CD14-positive monocyte (primary cell): ENCODE results near the gene SPARC. TPM values are rescaled to one million over a fixed set of nuclear protein-coding genes. Genes with fewer than 3 reads are reported as not detected.
A peak's percentile ranks its signal among the peaks of the same experiment; 100 is the strongest.

Source experiments
- DNase-seq, 3 donors: peaks; one replicate each; pipeline ENCODE4 v3.0.0-alpha.2; 2011 to 2022
- H2AFZ ChIP-seq: 2 replicates; pipeline ENCODE4 v1.6.0; 2012; ENCODE audit warnings: mild to moderate bottlenecking, low read depth, low read length, inconsistent platforms; ENCODE audit not compliant: insufficient read depth, poor library complexity, severe bottlenecking
- H3K27ac ChIP-seq, 2 donors: 1 replicate in 1 of 2; 2 replicates in 1 of 2; pipeline ENCODE4 v1.5.1; 2012 to 2013; ENCODE audit warnings: low read length in 2 of 2, control low read depth in 1 of 2, inconsistent platforms in 1 of 2, low read depth in 1 of 2, mild to moderate bottlenecking in 1 of 2
- H3K27me3 ChIP-seq, 2 donors: one replicate each; pipeline versions ENCODE4 v1.6.0 to v1.6.1; 2011 to 2013; ENCODE audit warnings: low read length in 2 of 2; ENCODE audit not compliant: control insufficient read depth in 2 of 2, insufficient read depth in 2 of 2
- H3K36me3 ChIP-seq, 2 donors: replicated peaks in 1 of 2; 1 replicate in 1 of 2; 2 replicates in 1 of 2; pipeline versions ENCODE4 v1.5.1 to v1.6.1; 2012 to 2013; ENCODE audit warnings: low read length in 2 of 2, control low read depth in 1 of 2, inconsistent platforms in 1 of 2, mild to moderate bottlenecking in 1 of 2; ENCODE audit not compliant: insufficient read depth in 2 of 2, control insufficient read depth in 1 of 2
- H3K4me1 ChIP-seq, 2 donors: 1 replicate in 1 of 2; 2 replicates in 1 of 2; pipeline versions ENCODE4 v1.5.1 to v1.6.1; 2012 to 2013; ENCODE audit warnings: low read length in 2 of 2, control low read depth in 1 of 2, inconsistent platforms in 1 of 2, mild to moderate bottlenecking in 1 of 2, moderate library complexity in 1 of 2; ENCODE audit not compliant: insufficient read depth in 2 of 2, control insufficient read depth in 1 of 2
- H3K4me2 ChIP-seq: replicated peaks from 2 replicates; pipeline ENCODE3; 2012; ENCODE audit warnings: low read length, moderate library complexity, mild to moderate bottlenecking; ENCODE audit not compliant: poor library complexity, severe bottlenecking; ENCODE audit errors: extremely low read depth
- H3K4me3 ChIP-seq, 3 experiments: fragments of 200-600 bp in 1 of 3; sonication (generic) in 1 of 3; replicated peaks in 1 of 3; 1 replicate in 2 of 3; 2 replicates in 1 of 3; pipeline ENCODE4 v1.5.1; 2011 to 2013; ENCODE audit warnings: low read length in 3 of 3, mild to moderate bottlenecking in 3 of 3, control low read depth in 2 of 3, low read depth in 2 of 3, inconsistent platforms in 1 of 3, moderate library complexity in 1 of 3
- H3K79me2 ChIP-seq: 2 replicates; pipeline ENCODE4 v1.6.0; 2012; ENCODE audit warnings: mild to moderate bottlenecking, control low read depth, inconsistent platforms, low read length, moderate library complexity; ENCODE audit not compliant: insufficient read depth
- H3K9ac ChIP-seq: 2 replicates; pipeline ENCODE4 v1.6.0; 2017; ENCODE audit warnings: low read length, mild to moderate bottlenecking; ENCODE audit not compliant: insufficient read depth, poor library complexity, severe bottlenecking
- H3K9me3 ChIP-seq, 2 donors: replicated peaks in 1 of 2; 1 replicate in 1 of 2; 2 replicates in 1 of 2; pipeline versions ENCODE4 v1.5.1 to v1.6.1; 2012 to 2013; ENCODE audit warnings: low read length in 2 of 2, control low read depth in 1 of 2; ENCODE audit not compliant: control insufficient read depth in 1 of 2, insufficient read depth in 1 of 2
- H4K20me1 ChIP-seq: 2 replicates; pipeline ENCODE4 v1.6.0; 2012; ENCODE audit warnings: mild to moderate bottlenecking, low read length, control low read depth, moderate library complexity; ENCODE audit not compliant: insufficient read depth
- H3K27ac Mint-ChIP-seq, 7 donors: one replicate each; pipeline ENCODE4 v1.8.0; 2020; ENCODE audit warnings: mild to moderate bottlenecking in 7 of 7, mixed read lengths in 7 of 7, moderate library complexity in 6 of 7, inconsistent platforms in 2 of 7
- H3K27me3 Mint-ChIP-seq, 3 donors: one replicate each; pipeline ENCODE4 v1.8.0; 2021 to 2022; ENCODE audit warnings: low read depth in 3 of 3, mild to moderate bottlenecking in 3 of 3, mixed read lengths in 3 of 3, moderate library complexity in 3 of 3, inconsistent platforms in 1 of 3
- H3K36me3 Mint-ChIP-seq, 2 donors: one replicate each; pipeline ENCODE4 v1.8.0; 2020; ENCODE audit warnings: mixed read lengths in 2 of 2, inconsistent platforms in 1 of 2, mild to moderate bottlenecking in 1 of 2
- H3K4me1 Mint-ChIP-seq: one replicate; pipeline ENCODE4 v1.8.0; 2020; ENCODE audit warnings: mild to moderate bottlenecking, mixed read lengths
- H3K4me3 Mint-ChIP-seq, 2 donors: one replicate each; pipeline ENCODE4 v1.8.0; 2020; ENCODE audit warnings: mild to moderate bottlenecking in 2 of 2, mixed read lengths in 2 of 2, moderate library complexity in 1 of 2
- H3K9me3 Mint-ChIP-seq, 7 donors: one replicate each; pipeline ENCODE4 v1.8.0; 2020 to 2022; ENCODE audit warnings: mixed read lengths in 7 of 7, mild to moderate bottlenecking in 6 of 7, moderate library complexity in 6 of 7, inconsistent platforms in 2 of 7
- CTCF ChIP-seq: fragments of 200-600 bp; IDR thresholded peaks from one replicate; pipeline ENCODE4 v1.8.0; 2022; ENCODE audit warnings: antibody characterized with exemption, mild to moderate bottlenecking
- WGBS: methylation state at CpG from one replicate; pipeline ENCODE4 v1.1.5; 2013; ENCODE audit warnings: missing lambda C conversion rate; ENCODE audit not compliant: insufficient coverage; 5-methylcytosine and 5-hydroxymethylcytosine counted together
- intact Hi-C, 2 donors: fragments of 100-400 bp; cut with micrococcal nuclease; formaldehyde crosslinking; loops; one replicate each; pipeline versions ENCODE4 v1.15.0 to v1.15.1; 2023
- polyA plus RNA-seq, 3 donors: library from polyadenylated mRNA; depleted of rRNA in 1 of 3; unstranded in 2 of 3; stranded (reverse) in 1 of 3; fragments of 300-500 nt in 2 of 3; fragments of >200 nt in 1 of 3; fragmentation: Illumina TruSeq in 2 of 3; gene quantifications; 1 replicate in 2 of 3; 2 replicates in 1 of 3; pipeline ENCODE4 v1.2.3, GENCODE V29; 2012 to 2021

SPARC gene
- polyA plus RNA-seq, 3 donors = 3.0 to 19.7 (median 10.7) TPM

- H4K20me1 ChIP-seq = no peaks in the 10 kb centered on the region
- 43% methylated on average over 8 of the region's 8 CpGs for WGBS
- no peaks in the 10 kb centered on the region for H3K36me3 ChIP-seq
- no peak overlapping the region for H3K4me2 ChIP-seq
- Mint-ChIP-seq H3K9me3 (peaks cover 0 to 8% (median 0%) of the 10 kb centered on the region in 7 donors), H3K27me3 (peaks cover 11 to 24% (median 17%) of the 10 kb centered on the region in 3 donors), H3K4me1 (peaks cover 12% of the 10 kb centered on the region), H3K27ac (peak overlapping the region in 1 of 7 donors; percentile 26), H3K36me3 (no peaks in the 10 kb centered on the region), H3K4me3 (no peak overlapping the region)
- no peak overlapping the region for H2AFZ ChIP-seq
- peaks cover 0 to 4% of the 10 kb centered on the region in 2 donors for H3K27me3 ChIP-seq
- H3K79me2 ChIP-seq = no peaks in the 10 kb centered on the region
- no peak overlapping the region for H3K27ac ChIP-seq
- H3K9me3 ChIP-seq = no peaks in the 10 kb centered on the region
- intact Hi-C loops = no loop called here
- no peak for TF ChIP-seq CTCF
- H3K9ac ChIP-seq = no peak overlapping the region
- H3K4me3 ChIP-seq = no peak overlapping the region
- H3K4me1 ChIP-seq = peaks cover 6% of the 10 kb centered on the region in 2 donors
- peak in 2 of 3 donors; percentile 24 to 62 for DNase-seq
These were observed 53.8 kb downstream of the SPARC start for GRCh38 chr5:151632941-151633340.

GRCh38 chr5:151632524-151632923 is 54.2 kb downstream of the SPARC start:
- DNase-seq = no peak
- 78% methylated on average over 14 of the region's 15 CpGs for WGBS
- H2AFZ ChIP-seq = no peak overlapping the region
- Mint-ChIP-seq H3K4me3 (no peak overlapping the region), H3K4me1 (peaks cover 11% of the 10 kb centered on the region), H3K9me3 (peaks cover 0 to 8% (median 0%) of the 10 kb centered on the region in 7 donors), H3K27me3 (peaks cover 11 to 24% (median 17%) of the 10 kb centered on the region in 3 donors), H3K27ac (no peak overlapping the region), H3K36me3 (no peaks in the 10 kb centered on the region)
- H3K4me3 ChIP-seq = no peak overlapping the region
- H3K36me3 ChIP-seq = no peaks in the 10 kb centered on the region
- TF ChIP-seq CTCF = no peak
- peaks cover 6% of the 10 kb centered on the region in 2 donors for H3K4me1 ChIP-seq
- intact Hi-C loops = no loop called here
- no peak overlapping the region for H3K4me2 ChIP-seq
- H3K27ac ChIP-seq = no peak overlapping the region
- no peak overlapping the region for H3K9ac ChIP-seq
- H3K79me2 ChIP-seq = no peaks in the 10 kb centered on the region
- H3K9me3 ChIP-seq = no peaks in the 10 kb centered on the region
- H4K20me1 ChIP-seq = no peaks in the 10 kb centered on the region
- peaks cover 0 to 4% of the 10 kb centered on the region in 2 donors for H3K27me3 ChIP-seq
